SK-N-SH (cell line): ENCODE data around the gene CDKAL1.

ENCODE experiments used
- EP300 ChIP-seq, 2 experiments: IDR thresholded peaks; 2 replicates each; pipeline versions ENCODE4 v1.4.0 to v1.6.1; 2012; ENCODE audit warnings: borderline replicate concordance in 1 of 2, low read depth in 1 of 2, low read length in 1 of 2
- RFX5 ChIP-seq: IDR thresholded peaks from 2 replicates; pipeline ENCODE4 v1.6.1; 2012; ENCODE audit warnings: mild to moderate bottlenecking, improper control_type of control experiment, low read length

DNA sequence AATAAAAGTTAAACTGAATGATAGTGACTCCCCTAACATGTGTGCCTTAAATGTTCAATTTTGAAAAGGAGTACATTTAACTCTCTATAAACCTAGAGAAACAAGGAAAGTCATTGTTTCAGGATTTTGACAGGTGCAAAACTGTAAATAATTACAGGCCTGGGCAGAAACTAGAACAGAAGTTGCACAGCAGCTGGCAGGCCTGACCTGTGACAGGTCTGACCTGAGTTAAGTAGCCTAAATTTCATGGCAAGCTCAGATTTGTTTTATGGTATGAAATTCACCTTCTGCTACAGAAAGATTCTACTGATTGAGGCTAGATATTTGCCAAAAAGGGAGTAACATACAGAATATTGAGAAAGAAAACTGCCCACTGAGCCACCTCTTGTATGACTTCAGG is 166.1 kb downstream of the CDKAL1 start:
- TF ChIP-seq RFX5, result no peak
- no peak for TF ChIP-seq EP300 (IDR thresholded peaks at IDR 0.05; ENCODE audit: borderline replicate concordance in 1 of 2, low read depth in 1 of 2, low read length in 1 of 2)
